OCI-LY3 (cell line): ENCODE data around the gene VWA3A.

Experiments
- H2AFZ ChIP-seq: fragments of 200-600, 300-600 bp; shearing (Covaris generic); 2 replicates; pipeline ENCODE4 v1.6.0; 2014; ENCODE audit warnings: antibody characterized with exemption, low read depth, low read length
- H3K27ac ChIP-seq: fragments of 200-600, 300-600 bp; sonication (generic); 2 replicates; pipeline ENCODE4 v1.5.1; 2014; ENCODE audit warnings: mild to moderate bottlenecking, low read length, moderate library complexity, mixed read lengths
- H3K27me3 ChIP-seq: fragments of 200-600, 300-600 bp; sonication (generic); 2 replicates; pipeline ENCODE4 v1.6.1; 2014; ENCODE audit warnings: low read depth, low read length, mixed read lengths
- H3K36me3 ChIP-seq: fragments of 200-600, 300-600 bp; sonication (generic); replicated peaks from 2 replicates; pipeline ENCODE3; 2014; ENCODE audit warnings: low read depth, low read length, mixed read lengths
- H3K4me1 ChIP-seq: fragments of 300-600, 200-600 bp; sonication (generic); 2 replicates; pipeline ENCODE4 v1.6.1; 2014; ENCODE audit warnings: low read length, mixed read lengths
- H3K4me2 ChIP-seq: fragments of 200-600, 300-600 bp; sonication (generic); 2 replicates; pipeline ENCODE4 v1.6.1; 2014; ENCODE audit warnings: low read length, mixed read lengths
- H3K4me3 ChIP-seq: fragments of 300-600, 200-600 bp; sonication (generic); 2 replicates; pipeline ENCODE4 v1.5.1; 2014; ENCODE audit warnings: antibody characterized with exemption, mild to moderate bottlenecking, low read length, moderate library complexity
- H3K79me2 ChIP-seq: fragments of 300-600, 200-600 bp; shearing (Covaris generic); 2 replicates; pipeline ENCODE4 v1.6.1; 2014; ENCODE audit warnings: mild to moderate bottlenecking, low read length, mixed read lengths
- H3K9ac ChIP-seq: fragments of 300-600, 200-600 bp; shearing (Covaris generic); 2 replicates; pipeline ENCODE4 v1.6.0; 2014; ENCODE audit warnings: mild to moderate bottlenecking, low read length, moderate library complexity
- H3K9me3 ChIP-seq: fragments of 200-600, 300-600 bp; shearing (Covaris generic); 2 replicates; pipeline ENCODE4 v1.6.1; 2014; ENCODE audit warnings: low read length, mixed read lengths; ENCODE audit not compliant: insufficient read depth
- H4K20me1 ChIP-seq: fragments of 200-600, 300-600 bp; sonication (generic); 2 replicates; pipeline ENCODE4 v1.6.1; 2016; ENCODE audit warnings: low read length, mixed read lengths; ENCODE audit not compliant: insufficient read depth
- CTCF ChIP-seq: fragments of 200-600, 300-600 bp; sonication (generic); IDR thresholded peaks from 2 replicates; pipeline ENCODE4 v1.5.1; 2014; ENCODE audit warnings: antibody characterized with exemption, low read length, low read depth
- EZH2phosphoT487 ChIP-seq: fragments of 200-600 bp; shearing (Covaris generic); IDR thresholded peaks from 2 replicates; pipeline ENCODE4 v1.6.1; 2018; ENCODE audit warnings: antibody characterized with exemption, mixed run types, low read depth

Gene VWA3A

GRCh38 chr16:22161999-22162655 lies 69.8 kb downstream of the VWA3A start, which contains the start of gene SDR42E2:
Gene SDR42E2 (plus strand): TSS chr16:22162506. CDS start chr16:22165583, 3,077 bp downstream.
- Histone ChIP-seq H2AFZ (no peak within 1 kb of the TSS), H3K27me3 (0 out of 2 replicates have a peak, but pooled peaks cover 4% of the 10 kb centered on the region), H3K4me2 (no peak within 1 kb of the TSS), H3K27ac (no peak within 1 kb of the TSS), H3K9ac (no peak within 1 kb of the TSS), H3K4me1 (no peaks in the 10 kb centered on the region), H3K9me3 (no peaks in the 10 kb centered on the region), H3K79me2 (no peaks in the 10 kb centered on the region), H3K4me3 (no peak within 1 kb of the TSS), H3K36me3 (no peaks in the 10 kb centered on the region), H4K20me1 (no peaks in the 10 kb centered on the region)
- TF ChIP-seq CTCF (no peak), EZH2phosphoT487 (no peak)

- H3K27ac ChIP-seq: no peak overlapping the region
- no peak overlapping the region for H3K4me3 ChIP-seq
- TF ChIP-seq EZH2phosphoT487 (no peak), CTCF (no peak)
- H4K20me1 ChIP-seq: no peaks in the 10 kb centered on the region
- no peak overlapping the region for H3K9ac ChIP-seq
- no peaks in the 10 kb centered on the region for H3K36me3 ChIP-seq
- H3K4me2 ChIP-seq: no peak overlapping the region
- no peaks in the 10 kb centered on the region for H3K9me3 ChIP-seq
- 0 out of 2 replicates have a peak, but pooled peaks cover 4% of the 10 kb centered on the region for H3K27me3 ChIP-seq
- H3K4me1 ChIP-seq: no peaks in the 10 kb centered on the region
- H2AFZ ChIP-seq: no peak overlapping the region
- H3K79me2 ChIP-seq: no peaks in the 10 kb centered on the region
Observed at GRCh38 chr16:22162656-22163009, 70.3 kb downstream of the VWA3A start.

GRCh38 chr16:22163806-22164205 lies 71.5 kb downstream of the VWA3A start:
- H3K27me3 ChIP-seq: 0 out of 2 replicates have a peak, but pooled peaks cover 4% of the 10 kb centered on the region
- TF ChIP-seq CTCF: no peak
- TF ChIP-seq EZH2phosphoT487: no peak

GRCh38 chr16:22164482-22164881 lies 72.1 kb downstream of the VWA3A start:
- Histone ChIP-seq H3K27me3 (0 out of 2 replicates have a peak, but pooled peaks cover 4% of the 10 kb centered on the region), H3K9me3 (no peaks in the 10 kb centered on the region)

More at GRCh38 chr16:22163806-22164205, 71.5 kb downstream of the VWA3A start:
- no peak overlapping the region for H3K4me2 ChIP-seq
- no peaks in the 10 kb centered on the region for H4K20me1 ChIP-seq
- no peaks in the 10 kb centered on the region for H3K79me2 ChIP-seq
- H2AFZ ChIP-seq: no peak overlapping the region
- no peaks in the 10 kb centered on the region for H3K36me3 ChIP-seq
- no peak overlapping the region for H3K9ac ChIP-seq
- H3K4me3 ChIP-seq: no peak overlapping the region
- H3K9me3 ChIP-seq: no peaks in the 10 kb centered on the region
- H3K4me1 ChIP-seq: no peaks in the 10 kb centered on the region
- H3K27ac ChIP-seq: no peak overlapping the region

More at GRCh38 chr16:22164482-22164881, 72.1 kb downstream of the VWA3A start:
- H3K4me3 ChIP-seq: no peak overlapping the region
- no peak overlapping the region for H3K27ac ChIP-seq
- no peak overlapping the region for H3K9ac ChIP-seq
- no peak overlapping the region for H3K4me2 ChIP-seq
- no peaks in the 10 kb centered on the region for H4K20me1 ChIP-seq
- no peaks in the 10 kb centered on the region for H3K36me3 ChIP-seq
- TF ChIP-seq CTCF (no peak), EZH2phosphoT487 (no peak)
- no peak overlapping the region for H2AFZ ChIP-seq
- no peaks in the 10 kb centered on the region for H3K79me2 ChIP-seq
- H3K4me1 ChIP-seq: no peaks in the 10 kb centered on the region
